Glomerular endothelial cell (primary cell): ENCODE measurements around the gene CPZ. TPM values are rescaled to one million over a fixed set of nuclear protein-coding genes. Genes with fewer than 3 reads are reported as not detected.
"Not testable (repeated sequence)": the region's sequence is repeated elsewhere in the genome, so short reads cannot be mapped to it uniquely, and the experiment has no call there.

Source experiments
- DNase-seq: peaks from one replicate; pipeline ENCODE4 v3.0.0-alpha.2; 2011; ENCODE audit warnings: low read depth, low spot score; ENCODE audit errors: extremely low read depth
- total RNA-seq: library from RNA; depleted of rRNA; stranded (reverse); fragments of >200 nt; gene quantifications from 2 replicates; pipeline ENCODE4 v1.2.3, GENCODE V29; 2015

The CPZ gene
- total RNA-seq, 1 donor from 2014 or later, result 0.64 TPM

- DNase-seq, result no peak
These were observed 36.0 kb upstream of the CPZ start for GRCh38 chr4:8556341-8557150.

- no peak for DNase-seq
These were observed 35.2 kb upstream of the CPZ start for GRCh38 chr4:8557151-8558076.

GRCh38 chr4:8558080-8558960, 34.2 kb upstream of the CPZ start:
- DNase-seq, result no peak

- no peak for DNase-seq
These were observed 33.6 kb upstream of the CPZ start for GRCh38 chr4:8559011-8559410.

- no peak for DNase-seq
These were observed 32.9 kb upstream of the CPZ start for GRCh38 chr4:8559524-8560264.

- no peak for DNase-seq
These were observed 32.1 kb upstream of the CPZ start for GRCh38 chr4:8560265-8561047.

- DNase-seq, result no peak
These were observed 28.0 kb upstream of the CPZ start for GRCh38 chr4:8564595-8564994.

- DNase-seq, result no peak
These were observed 24.4 kb upstream of the CPZ start for GRCh38 chr4:8568068-8568668.

GRCh38 chr4:8570201-8570600, 22.4 kb upstream of the CPZ start:
- no peak for DNase-seq

- DNase-seq, result no peak
These were observed 20.6 kb upstream of the CPZ start for GRCh38 chr4:8571702-8572685.

- no peak for DNase-seq
These were observed 19.3 kb upstream of the CPZ start for GRCh38 chr4:8573266-8573665.

GRCh38 chr4:8574796-8575370, 17.7 kb upstream of the CPZ start:
- no peak for DNase-seq

- DNase-seq, result no peak
These were observed 17.1 kb upstream of the CPZ start for GRCh38 chr4:8575457-8575856.

GRCh38 chr4:8576591-8576990, 16.0 kb upstream of the CPZ start:
- not testable (repeated sequence) for DNase-seq

- no peak for DNase-seq
These were observed 15.5 kb upstream of the CPZ start for GRCh38 chr4:8577046-8577445.

- no peak for DNase-seq
These were observed 14.6 kb upstream of the CPZ start for GRCh38 chr4:8577972-8578371.

- no peak for DNase-seq
These were observed 13.8 kb upstream of the CPZ start for GRCh38 chr4:8578717-8579116.
